RWPE1 (cell line): ENCODE results near the gene DISP1.
A peak's percentile ranks its signal among the peaks of the same experiment; 100 is the strongest.

ENCODE experiments used
- CTCF ChIA-PET: fragments of 350-600 bp; sonication (Branson Sonifier 250); formaldehyde crosslinking; extraction: SDS; loops from one replicate; lab custom pipeline; 2021; lab: Yijun Ruan, JAX
- POLR2A ChIA-PET: fragments of 400-600 bp; formaldehyde crosslinking; extraction: SDS; loops from one replicate; lab custom pipeline; 2020; ENCODE audit warnings: antibody characterized with exemption; ENCODE audit not compliant: low non-redundant PET; lab: Yijun Ruan, JAX
- DNase-seq: peaks from one replicate; pipeline ENCODE4 v3.0.0; 2012; ENCODE audit warnings: low spot score
- H3K27ac ChIP-seq: fragments of 450-650 bp; 2 replicates; pipeline ENCODE4 v1.5.1; 2017
- TF ChIP-seq, protein P1 (sequence below): fragments of 450-650 bp; conservative IDR thresholded peaks from 2 replicates; pipeline ENCODE4 v1.5.1; 2017; ENCODE audit warnings: low read depth, mild to moderate bottlenecking

The DISP1 gene, protein sequence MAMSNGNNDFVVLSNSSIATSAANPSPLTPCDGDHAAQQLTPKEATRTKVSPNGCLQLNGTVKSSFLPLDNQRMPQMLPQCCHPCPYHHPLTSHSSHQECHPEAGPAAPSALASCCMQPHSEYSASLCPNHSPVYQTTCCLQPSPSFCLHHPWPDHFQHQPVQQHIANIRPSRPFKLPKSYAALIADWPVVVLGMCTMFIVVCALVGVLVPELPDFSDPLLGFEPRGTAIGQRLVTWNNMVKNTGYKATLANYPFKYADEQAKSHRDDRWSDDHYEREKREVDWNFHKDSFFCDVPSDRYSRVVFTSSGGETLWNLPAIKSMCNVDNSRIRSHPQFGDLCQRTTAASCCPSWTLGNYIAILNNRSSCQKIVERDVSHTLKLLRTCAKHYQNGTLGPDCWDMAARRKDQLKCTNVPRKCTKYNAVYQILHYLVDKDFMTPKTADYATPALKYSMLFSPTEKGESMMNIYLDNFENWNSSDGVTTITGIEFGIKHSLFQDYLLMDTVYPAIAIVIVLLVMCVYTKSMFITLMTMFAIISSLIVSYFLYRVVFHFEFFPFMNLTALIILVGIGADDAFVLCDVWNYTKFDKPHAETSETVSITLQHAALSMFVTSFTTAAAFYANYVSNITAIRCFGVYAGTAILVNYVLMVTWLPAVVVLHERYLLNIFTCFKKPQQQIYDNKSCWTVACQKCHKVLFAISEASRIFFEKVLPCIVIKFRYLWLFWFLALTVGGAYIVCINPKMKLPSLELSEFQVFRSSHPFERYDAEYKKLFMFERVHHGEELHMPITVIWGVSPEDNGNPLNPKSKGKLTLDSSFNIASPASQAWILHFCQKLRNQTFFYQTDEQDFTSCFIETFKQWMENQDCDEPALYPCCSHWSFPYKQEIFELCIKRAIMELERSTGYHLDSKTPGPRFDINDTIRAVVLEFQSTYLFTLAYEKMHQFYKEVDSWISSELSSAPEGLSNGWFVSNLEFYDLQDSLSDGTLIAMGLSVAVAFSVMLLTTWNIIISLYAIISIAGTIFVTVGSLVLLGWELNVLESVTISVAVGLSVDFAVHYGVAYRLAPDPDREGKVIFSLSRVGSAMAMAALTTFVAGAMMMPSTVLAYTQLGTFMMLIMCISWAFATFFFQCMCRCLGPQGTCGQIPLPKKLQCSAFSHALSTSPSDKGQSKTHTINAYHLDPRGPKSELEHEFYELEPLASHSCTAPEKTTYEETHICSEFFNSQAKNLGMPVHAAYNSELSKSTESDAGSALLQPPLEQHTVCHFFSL (N-terminal part only)

DNA sequence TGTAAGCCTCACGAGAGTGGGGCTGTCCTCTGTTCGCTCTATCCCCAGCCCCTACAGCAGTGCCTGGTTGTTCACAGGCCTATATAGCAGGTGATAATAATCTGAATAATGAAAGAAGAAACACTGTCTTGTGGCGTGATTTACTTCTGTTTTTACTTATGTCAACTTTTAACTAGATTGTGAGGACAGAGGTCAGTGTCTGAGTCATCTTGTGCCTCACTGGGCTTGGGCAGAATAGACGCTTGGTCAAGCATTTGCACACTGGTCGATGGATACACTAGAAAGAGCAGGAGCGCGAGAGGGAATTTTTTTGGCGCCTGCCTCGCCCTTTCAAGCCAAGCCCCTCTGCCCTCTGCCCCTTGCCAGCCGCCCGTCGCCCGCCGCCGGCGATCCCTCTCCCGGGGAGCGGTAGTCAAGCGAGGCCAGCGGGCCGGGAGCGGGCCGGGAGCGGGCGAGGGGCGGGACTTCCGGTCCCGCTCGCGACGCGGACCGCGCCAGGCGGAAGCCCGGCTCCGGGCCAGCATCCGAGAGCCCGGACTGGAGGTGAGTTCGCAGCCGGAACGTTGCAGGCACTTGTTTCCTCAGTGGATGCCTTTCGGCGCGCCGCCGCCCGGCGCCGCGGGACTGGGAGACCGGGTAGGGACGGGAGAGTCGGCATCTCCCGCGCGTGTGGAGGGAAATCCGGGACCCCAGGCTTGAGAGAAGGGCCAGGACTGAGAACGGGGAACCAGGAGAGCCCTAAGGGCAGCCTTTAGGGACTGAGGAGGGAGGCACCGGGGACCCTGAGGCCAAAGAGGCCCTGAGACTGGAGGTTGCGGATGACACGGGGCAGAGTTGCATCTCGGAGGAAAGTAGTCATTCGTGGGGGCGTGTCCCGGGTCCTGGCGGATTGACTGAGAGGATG lies at the start of gene DISP1:
DISP1 (plus strand) TSS at position 504 of the 904 bp plus-strand sequence. CDS start 127,785 bp downstream, outside the sequence.
- peak; percentile 71 for DNase-seq
- ChIA-PET CTCF (no interaction called here), POLR2A (no interaction called here)
- peak within 1 kb of the TSS; percentile 91 for H3K27ac ChIP-seq
- TF ChIP-seq, protein P1, sequence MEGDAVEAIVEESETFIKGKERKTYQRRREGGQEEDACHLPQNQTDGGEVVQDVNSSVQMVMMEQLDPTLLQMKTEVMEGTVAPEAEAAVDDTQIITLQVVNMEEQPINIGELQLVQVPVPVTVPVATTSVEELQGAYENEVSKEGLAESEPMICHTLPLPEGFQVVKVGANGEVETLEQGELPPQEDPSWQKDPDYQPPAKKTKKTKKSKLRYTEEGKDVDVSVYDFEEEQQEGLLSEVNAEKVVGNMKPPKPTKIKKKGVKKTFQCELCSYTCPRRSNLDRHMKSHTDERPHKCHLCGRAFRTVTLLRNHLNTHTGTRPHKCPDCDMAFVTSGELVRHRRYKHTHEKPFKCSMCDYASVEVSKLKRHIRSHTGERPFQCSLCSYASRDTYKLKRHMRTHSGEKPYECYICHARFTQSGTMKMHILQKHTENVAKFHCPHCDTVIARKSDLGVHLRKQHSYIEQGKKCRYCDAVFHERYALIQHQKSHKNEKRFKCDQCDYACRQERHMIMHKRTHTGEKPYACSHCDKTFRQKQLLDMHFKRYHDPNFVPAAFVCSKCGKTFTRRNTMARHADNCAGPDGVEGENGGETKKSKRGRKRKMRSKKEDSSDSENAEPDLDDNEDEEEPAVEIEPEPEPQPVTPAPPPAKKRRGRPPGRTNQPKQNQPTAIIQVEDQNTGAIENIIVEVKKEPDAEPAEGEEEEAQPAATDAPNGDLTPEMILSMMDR, result no peak

DNA sequence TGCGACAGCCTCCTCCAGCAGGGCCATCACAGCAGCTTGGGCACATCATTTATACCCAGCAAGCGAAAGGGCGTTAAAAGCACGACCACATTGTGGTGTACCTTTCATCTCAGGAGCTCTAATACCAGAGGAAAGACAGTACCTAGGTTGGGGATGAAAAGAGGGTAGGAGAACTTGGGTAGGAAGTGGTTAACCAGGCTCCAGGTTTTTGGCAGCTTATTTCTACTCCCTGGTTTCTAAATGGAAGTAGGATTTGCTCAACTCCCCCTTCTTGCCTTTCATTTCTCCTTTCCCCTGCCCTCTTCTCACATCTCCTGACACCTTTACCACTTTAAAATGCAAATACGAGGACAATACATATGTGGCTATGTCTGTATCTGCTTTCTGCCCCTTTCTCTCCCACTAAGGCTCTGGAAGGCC lies 47.7 kb upstream of the DISP1 start:
- TF ChIP-seq, protein P1, result no peak
- CTCF ChIA-PET, result no interaction called here
- POLR2A ChIA-PET, result no interaction called here

DNA sequence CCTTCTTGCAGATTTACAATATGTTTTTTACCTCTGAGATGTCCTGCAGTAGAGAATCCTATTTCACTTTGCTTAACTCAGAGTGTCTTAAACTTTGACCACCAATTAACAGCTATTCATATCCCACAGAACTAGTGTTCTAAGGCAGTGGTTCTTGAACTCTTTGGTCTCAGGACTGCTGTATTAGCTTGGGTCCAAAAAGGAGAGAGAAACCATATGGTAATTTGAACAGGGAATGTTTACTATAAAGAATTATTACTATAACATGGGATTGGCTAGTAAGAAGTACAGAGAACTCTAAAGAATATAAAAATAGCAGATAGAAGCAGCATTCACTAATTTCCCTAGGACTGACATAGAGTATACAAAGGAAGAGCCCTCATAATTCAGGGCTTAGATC lies 46.2 kb upstream of the DISP1 start:
- H3K27ac ChIP-seq, result no peak overlapping the region
- TF ChIP-seq, protein P1, result no peak
- ChIA-PET POLR2A (no interaction called here), CTCF (interaction anchor here (0.6 to 0.7 kb wide), 2 partner anchors 180 to 891 kb away, joined by 3 to 4 read pairs; no protein-coding TSS in a partner anchor)
- DNase-seq, result no peak

More for the DNA sequence above, 47.7 kb upstream of the DISP1 start:
- H3K27ac ChIP-seq, result no peak overlapping the region
- DNase-seq, result no peak

DNA sequence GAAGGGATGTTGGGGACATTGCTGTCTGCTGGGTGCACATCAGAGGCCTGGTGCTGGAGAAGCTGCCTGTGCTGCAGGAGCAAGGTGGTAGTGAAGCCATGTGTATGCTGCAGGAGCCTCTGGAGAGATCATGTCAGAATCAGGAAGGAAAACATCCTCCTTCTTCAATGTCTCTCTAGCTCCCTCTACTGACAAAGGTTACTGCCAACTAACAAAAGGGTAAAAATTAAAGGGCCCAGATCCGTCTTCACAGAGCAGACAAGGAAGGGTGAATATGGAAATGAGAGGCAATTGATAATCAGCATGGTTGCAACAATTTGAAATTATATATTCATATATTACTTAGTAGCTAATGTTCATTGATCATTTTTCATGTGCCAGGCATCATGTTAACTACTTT lies 45.7 kb upstream of the DISP1 start:
- DNase-seq, result no peak
- H3K27ac ChIP-seq, result no peak overlapping the region
- CTCF ChIA-PET, result interaction anchor here (0.6 kb wide), 1 partner anchor 179 kb away, joined by 4 read pairs; no protein-coding TSS in a partner anchor
- POLR2A ChIA-PET, result no interaction called here
- TF ChIP-seq, protein P1, result no peak

DNA sequence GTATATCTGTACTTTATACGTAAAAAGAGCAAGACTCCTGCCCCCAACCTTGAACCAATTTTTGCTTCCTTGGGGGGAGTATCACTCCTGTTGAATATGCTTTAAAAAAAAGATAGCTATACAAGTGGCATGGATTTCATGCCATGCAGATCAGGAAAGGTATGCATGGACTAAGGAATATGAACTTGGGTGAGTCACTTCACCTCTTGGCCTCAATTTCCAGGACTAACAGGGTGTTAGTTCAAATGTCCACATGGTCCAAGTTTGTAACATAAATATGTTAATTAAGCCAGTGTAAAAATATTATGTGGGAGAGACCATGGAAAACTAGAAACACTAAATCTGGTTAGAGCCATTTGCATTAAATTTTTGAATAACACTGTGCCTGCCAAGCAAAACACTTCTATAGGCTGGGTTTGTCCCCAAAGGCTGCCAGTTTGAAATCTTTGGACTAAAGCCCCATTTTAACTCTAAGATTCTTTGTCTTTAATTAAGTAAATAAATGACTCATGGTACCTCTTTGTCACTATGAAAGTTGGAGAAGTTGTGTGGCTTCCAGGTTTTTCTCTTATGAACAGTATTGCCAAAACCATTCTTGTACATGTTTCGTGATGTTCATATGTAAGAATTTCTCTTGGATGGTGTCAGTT lies 44.7 kb upstream of the DISP1 start:
- TF ChIP-seq, protein P1, result no peak
- no peak overlapping the region for H3K27ac ChIP-seq
- ChIA-PET CTCF (no interaction called here), POLR2A (no interaction called here)
- no peak for DNase-seq
